Breast epithelium (tissue), 3 donors: ENCODE results near the gene CADPS2.

Source experiments
- POLR2A ChIP-seq: fragments of 450-650 bp; IDR thresholded peaks from one replicate; pipeline ENCODE4 v1.6.1; 2016; ENCODE audit warnings: antibody characterized with exemption, mild to moderate bottlenecking, moderate library complexity
- POLR2AphosphoS5 ChIP-seq, 3 donors: sonication (generic); formaldehyde crosslinking; IDR thresholded peaks; one replicate each; pipeline ENCODE4 v1.6.1; 2017; ENCODE audit warnings: antibody characterized with exemption in 3 of 3
- TF ChIP-seq, protein P1 (sequence below), 3 donors: fragments of 450-650 bp; IDR thresholded peaks; one replicate each; pipeline ENCODE4 v1.5.1; 2016 to 2017; ENCODE audit warnings: antibody characterized with exemption in 3 of 3, mild to moderate bottlenecking in 3 of 3, moderate library complexity in 3 of 3

DNA sequence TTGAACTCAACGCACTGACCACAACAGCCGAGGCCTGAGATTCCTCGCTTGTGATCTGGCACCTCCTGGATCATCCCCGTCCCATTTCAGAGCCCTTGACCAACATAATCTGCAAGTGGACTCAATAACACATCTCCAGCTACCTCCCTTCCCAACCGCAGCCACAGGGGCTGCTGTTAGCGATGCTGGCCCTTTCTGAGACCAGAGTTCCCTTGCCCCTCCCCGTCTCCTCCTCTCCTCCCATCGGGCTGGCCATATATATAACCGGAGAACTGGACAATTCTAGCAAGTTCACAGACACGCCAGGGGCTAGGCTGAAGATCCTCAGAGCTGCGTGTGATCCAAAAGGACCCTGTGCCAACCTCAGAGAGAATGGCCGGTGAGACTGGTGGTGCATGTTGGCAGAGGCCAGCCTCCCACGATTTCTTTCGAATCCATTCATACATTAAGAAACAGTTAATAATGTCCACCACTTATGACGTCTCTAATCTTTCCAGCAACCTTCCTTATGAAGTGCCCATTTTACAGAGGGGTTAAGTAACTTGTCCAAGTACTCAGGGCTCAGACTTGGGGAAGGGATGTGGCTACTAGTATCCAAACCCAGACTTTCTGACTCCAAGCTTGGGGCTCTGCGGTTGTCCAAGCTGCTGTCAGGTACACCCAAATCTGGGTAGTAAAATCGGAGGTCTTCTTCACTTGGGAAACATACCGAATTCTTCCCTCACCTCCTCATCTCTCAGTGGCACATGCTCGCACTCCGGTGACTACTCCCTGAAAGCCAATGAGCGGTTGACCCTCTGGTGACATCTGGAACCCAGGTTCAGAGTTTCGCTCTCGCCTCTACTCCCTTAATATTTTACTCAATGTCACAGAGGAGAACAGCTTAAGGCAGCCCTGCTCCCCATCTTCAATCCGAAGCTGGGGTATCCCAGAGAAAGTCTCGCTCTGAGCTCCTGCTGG, 570.5 kb downstream of the CADPS2 start:
- TF ChIP-seq, protein P1, sequence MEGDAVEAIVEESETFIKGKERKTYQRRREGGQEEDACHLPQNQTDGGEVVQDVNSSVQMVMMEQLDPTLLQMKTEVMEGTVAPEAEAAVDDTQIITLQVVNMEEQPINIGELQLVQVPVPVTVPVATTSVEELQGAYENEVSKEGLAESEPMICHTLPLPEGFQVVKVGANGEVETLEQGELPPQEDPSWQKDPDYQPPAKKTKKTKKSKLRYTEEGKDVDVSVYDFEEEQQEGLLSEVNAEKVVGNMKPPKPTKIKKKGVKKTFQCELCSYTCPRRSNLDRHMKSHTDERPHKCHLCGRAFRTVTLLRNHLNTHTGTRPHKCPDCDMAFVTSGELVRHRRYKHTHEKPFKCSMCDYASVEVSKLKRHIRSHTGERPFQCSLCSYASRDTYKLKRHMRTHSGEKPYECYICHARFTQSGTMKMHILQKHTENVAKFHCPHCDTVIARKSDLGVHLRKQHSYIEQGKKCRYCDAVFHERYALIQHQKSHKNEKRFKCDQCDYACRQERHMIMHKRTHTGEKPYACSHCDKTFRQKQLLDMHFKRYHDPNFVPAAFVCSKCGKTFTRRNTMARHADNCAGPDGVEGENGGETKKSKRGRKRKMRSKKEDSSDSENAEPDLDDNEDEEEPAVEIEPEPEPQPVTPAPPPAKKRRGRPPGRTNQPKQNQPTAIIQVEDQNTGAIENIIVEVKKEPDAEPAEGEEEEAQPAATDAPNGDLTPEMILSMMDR (IDR thresholded peaks at IDR 0.05): no peak
- TF ChIP-seq POLR2A (no peak), POLR2AphosphoS5 (IDR thresholded peaks at IDR 0.05) (no peak)
